Suprapubic skin (tissue), 4 donors: ENCODE data around the gene INSR.

Source experiments
- CTCF ChIP-seq, 2 donors: fragments of 200-600 bp in 1 of 2; fragments of 450-650 bp in 1 of 2; sonication (generic) in 1 of 2; IDR thresholded peaks; one replicate each; pipeline ENCODE4 v1.5.1; 2016 to 2019; ENCODE audit warnings: antibody characterized with exemption in 2 of 2, mild to moderate bottlenecking in 1 of 2, moderate library complexity in 1 of 2
- EP300 ChIP-seq: sonication (generic); formaldehyde crosslinking; IDR thresholded peaks from one replicate; pipeline ENCODE4 v1.6.1; 2017; ENCODE audit warnings: antibody characterized with exemption
- POLR2AphosphoS5 ChIP-seq, 3 donors: sonication (generic); formaldehyde crosslinking; IDR thresholded peaks; one replicate each; pipeline ENCODE4 v1.6.1; 2017; ENCODE audit warnings: antibody characterized with exemption in 3 of 3

GRCh38 chr19:7228935-7229541, 65.2 kb downstream of the INSR start:
- TF ChIP-seq CTCF (IDR thresholded peaks at IDR 0.05) (no peak), EP300 (no peak), POLR2AphosphoS5 (IDR thresholded peaks at IDR 0.05) (no peak)
